ELF-1 (cell line): ENCODE measurements around the gene ARHGAP18.
A peak's percentile ranks its signal among the peaks of the same experiment; 100 is the strongest.

Experiments
- DNase-seq: peaks from one replicate; pipeline ENCODE4 v3.0.0-alpha.2; 2016; ENCODE audit warnings: low read depth, low spot score

The ARHGAP18 gene, protein sequence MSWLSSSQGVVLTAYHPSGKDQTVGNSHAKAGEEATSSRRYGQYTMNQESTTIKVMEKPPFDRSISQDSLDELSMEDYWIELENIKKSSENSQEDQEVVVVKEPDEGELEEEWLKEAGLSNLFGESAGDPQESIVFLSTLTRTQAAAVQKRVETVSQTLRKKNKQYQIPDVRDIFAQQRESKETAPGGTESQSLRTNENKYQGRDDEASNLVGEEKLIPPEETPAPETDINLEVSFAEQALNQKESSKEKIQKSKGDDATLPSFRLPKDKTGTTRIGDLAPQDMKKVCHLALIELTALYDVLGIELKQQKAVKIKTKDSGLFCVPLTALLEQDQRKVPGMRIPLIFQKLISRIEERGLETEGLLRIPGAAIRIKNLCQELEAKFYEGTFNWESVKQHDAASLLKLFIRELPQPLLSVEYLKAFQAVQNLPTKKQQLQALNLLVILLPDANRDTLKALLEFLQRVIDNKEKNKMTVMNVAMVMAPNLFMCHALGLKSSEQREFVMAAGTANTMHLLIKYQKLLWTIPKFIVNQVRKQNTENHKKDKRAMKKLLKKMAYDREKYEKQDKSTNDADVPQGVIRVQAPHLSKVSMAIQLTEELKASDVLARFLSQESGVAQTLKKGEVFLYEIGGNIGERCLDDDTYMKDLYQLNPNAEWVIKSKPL

DNA sequence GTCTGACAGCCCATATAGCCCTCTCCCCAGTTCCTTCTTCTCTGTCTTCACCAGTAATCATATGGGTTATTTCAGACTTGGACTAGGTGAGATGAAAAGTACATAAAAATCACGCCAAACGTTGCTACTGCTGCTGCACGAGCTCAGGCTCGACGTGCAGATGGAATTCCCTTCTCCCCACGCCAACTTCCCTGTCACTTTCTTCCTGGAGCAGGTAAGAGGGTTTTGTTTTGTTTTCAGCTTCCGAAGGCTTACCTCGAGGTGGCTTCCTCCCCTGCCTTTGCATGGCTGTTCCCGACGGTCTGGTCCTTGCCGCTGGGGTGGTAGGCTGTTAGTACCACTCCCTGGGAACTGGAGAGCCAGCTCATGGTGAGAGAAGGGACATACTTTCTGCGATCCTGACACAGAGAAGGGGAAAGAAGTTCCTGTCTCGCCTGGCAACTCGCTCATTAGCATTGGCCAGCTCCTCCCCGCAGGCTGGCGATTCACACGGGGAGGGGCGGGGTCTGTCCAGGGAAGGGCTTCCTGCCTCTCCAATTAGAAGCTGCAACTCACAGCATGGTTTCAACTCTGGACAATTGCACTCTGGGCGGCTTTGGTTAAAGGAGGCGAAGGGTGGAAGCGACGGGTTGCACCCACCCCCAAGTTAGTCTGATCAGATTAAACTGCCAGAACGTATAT, at the start of gene ARHGAP18:
Gene ARHGAP18, minus strand, starts transcription at position 409 of the 681 bp plus-strand sequence. Its CDS starts 41 bp downstream, at position 368.
- peak; percentile 94 for DNase-seq

DNA sequence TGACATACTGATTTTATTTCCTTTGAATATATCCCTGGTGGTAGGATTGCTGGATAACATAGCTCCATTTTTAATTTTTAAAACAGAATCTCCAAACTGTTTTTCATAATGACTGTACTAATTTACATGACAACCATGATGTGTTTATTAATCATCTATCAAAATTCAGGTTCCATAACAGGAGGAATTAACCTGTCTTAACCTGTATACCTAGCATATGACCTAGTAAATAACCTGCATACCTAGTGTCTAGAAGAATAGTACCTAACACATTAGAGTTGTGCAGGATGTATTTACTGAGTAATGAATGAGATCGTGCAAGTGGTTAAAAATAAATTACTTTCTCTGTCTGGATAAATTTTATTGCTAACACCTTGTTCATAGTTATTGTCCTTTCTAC, 45.8 kb upstream of the ARHGAP18 start:
- DNase-seq = no peak

DNA sequence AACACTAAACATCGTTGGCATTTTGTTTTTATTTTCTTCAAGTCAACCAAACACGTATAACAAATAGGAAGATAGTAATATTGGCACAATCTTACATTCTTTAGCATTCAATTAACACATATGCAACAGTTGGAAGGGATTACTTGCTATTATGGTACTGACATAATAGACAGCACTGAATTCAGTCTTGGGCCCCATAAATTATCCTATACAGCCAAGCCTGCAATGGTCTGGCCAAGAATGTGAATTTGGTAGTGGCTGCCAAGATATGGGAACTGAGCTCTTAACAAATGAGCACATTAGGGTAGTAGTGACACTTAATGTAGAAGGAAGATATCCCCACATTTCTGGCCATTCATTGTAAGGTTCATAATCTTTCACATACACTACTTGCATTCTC, 44.8 kb upstream of the ARHGAP18 start:
- no peak for DNase-seq

DNA sequence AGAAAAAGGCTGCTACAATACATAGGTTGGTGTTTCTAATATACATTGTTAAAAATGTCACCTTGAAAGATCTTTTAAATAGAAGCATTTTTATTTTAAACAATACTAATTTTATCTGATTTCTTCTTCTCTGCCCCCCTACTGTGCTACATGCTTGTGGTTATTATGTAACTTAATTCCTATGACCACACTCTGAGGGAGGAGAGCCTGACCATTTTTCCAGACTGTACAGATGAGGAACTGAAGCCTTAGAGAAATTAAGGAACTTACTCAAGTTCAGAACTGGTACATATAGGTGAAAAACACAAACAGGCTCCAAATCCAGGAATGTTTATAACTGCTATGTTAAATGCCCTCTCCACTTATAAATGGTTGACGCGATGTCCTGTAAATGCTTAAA, 43.4 kb upstream of the ARHGAP18 start:
- DNase-seq = no peak

DNA sequence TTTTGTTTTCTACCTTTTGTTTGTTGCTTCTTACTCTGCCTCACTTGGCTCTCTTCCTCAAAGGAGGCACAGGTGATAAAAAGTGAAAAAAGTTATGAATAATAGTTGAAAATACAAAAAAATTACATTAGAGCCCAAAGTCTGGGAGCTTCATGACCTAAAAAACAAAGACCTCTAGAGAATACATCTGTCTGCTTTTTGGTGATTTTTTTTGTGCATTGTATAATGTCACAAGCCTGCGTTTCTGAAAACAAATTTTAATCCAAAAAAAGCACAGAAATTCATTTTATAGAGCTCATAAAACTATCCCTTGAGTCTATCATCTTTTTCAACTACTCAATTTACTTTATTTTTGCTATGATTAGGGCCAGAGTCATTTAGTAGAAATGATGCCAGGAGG, 41.4 kb upstream of the ARHGAP18 start:
- no peak for DNase-seq

DNA sequence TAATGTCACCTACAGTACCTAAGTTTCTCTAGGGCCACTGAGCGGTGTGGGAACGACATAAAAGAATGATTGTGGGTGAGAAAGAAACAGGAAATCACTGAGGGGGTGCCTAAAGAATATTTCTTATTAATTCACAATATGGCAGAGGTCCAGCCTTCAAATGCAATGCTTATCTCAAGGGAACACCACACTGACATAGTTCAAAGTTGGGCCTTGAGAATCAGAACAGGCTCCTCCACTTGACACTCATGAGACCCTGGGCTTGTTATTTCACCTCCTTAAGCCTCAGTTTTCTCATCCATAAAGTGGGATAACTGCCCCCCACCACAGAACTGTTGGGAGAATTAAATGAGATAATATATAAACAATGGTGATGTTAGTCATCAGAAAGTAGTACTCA, 40.4 kb upstream of the ARHGAP18 start:
- DNase-seq = no peak

DNA sequence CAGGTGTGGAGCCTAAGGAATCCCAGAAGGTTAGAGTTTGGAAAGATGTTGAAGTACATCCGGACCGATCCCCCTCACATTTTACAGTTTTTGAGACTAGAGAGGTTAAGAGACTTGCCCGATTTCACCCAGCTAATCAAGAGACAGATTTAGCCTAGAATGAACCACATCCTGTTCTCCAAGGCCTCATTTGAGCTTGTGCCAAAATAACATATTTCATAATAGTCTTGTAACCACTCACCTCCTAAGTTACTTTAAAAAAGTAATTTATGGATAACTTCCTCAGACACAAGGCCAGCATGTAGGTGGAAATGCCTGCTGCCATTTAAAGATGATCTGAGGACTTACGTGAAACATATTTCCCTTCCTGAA, 39.8 kb upstream of the ARHGAP18 start:
- no peak for DNase-seq

DNA sequence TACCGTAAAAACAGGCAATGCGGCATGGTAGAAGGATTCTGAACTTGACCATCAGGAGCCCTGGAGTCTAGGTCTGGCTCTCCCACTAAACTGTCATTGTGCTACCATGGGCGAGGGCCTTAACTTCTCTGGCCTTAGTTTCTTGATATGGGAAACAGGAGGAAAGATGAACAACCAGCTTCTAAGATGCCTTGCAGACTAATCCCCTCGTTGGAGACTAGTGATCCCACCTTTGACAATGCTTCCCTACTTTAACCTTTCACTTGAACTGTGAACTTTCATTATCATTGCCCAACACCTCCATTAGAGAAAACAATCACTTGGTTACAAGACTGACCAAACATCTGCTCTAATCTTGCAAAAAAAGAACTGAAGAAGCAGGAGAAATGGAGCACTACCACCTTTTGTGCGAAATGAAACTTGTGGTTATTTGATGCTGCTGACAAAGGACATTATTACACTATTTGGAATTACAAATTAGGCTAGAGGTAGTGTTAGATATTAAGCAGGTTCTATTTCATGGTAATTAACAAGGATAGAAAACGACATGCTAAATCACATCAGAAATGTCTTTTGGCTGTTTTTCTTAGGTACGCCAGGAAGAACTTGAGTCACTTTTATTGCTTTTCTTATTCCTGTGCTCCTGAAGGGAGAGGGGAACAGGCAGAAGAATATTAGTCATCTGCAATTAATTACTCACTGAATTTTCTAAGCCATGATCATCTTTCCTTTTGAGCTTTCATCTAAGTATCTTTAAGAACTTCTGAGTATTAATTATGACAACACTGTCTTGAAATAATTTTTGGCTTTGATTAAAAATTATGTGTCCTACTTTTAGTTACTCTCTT, 39.1 kb upstream of the ARHGAP18 start:
- no peak for DNase-seq

DNA sequence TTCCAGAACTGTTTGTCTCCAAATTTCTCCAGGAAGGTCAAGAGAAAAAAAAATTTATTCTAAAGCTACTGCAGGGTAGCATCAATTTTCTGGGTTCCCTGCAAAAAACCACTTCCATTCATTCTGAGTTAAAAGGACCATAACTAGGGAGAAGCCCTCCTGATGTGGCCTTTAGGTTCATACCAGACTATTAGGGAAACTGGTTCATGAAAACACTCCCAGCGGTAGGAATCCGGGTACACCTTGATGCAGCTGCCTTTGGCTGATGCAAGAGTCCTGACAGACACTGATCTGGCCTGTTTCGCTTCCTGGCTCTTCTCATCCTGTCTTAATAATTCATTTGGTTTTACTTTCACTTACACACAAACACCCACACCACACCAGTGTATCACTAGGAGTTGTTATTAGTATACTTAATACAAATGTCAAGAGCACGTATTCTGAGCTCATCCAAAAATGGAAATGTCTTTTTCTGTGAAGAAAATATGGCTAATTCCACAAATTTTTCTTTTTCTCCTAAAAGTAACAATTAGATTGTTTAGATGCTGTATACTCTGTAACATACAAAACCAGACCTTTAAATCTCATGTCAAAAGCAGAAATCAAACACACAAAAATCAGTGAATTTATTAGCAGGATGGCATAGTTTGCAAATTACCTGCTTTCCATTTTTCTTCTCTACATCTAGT, 38.4 kb upstream of the ARHGAP18 start:
- DNase-seq = no peak

DNA sequence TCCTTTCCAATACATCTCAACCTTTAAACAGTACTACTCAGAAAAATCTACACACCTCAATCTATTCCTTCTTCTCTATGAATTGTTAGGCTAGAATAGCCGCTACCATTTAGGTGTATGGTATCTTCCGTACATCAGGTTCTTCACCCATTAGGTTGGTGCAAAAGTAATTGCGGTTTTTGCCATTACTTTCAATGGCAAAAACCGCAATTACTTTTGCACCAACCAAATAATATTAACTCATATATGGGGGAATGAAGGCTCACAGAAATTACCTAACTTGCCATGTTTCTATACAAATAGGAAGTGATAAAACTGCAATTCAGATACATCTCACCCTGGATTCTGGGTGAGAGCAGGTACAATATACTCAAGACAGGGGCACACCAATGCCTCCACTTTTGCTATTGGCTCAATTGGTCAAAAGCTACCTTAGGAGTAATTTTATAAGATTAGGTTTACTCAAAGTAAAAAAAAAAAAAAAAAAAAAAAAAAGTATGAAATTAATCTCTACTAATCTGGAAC, 37.7 kb upstream of the ARHGAP18 start:
- DNase-seq = no peak

DNA sequence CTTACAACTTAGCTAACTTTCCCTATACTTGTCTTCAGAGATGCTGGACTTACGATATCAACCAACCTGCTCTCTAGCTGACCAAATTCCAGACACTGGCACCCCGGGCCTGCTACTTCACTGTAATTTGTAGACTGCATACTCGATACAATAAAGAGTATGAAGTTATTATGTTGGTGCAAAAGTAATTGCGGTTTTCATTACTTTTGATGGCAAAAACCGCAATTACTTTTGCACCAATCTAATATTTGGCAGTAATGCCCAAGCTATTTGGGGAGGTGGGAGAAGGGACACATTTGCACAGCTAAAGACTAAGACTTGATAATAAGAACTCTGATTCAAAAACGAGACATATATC, 34.9 kb upstream of the ARHGAP18 start:
- DNase-seq = no peak

DNA sequence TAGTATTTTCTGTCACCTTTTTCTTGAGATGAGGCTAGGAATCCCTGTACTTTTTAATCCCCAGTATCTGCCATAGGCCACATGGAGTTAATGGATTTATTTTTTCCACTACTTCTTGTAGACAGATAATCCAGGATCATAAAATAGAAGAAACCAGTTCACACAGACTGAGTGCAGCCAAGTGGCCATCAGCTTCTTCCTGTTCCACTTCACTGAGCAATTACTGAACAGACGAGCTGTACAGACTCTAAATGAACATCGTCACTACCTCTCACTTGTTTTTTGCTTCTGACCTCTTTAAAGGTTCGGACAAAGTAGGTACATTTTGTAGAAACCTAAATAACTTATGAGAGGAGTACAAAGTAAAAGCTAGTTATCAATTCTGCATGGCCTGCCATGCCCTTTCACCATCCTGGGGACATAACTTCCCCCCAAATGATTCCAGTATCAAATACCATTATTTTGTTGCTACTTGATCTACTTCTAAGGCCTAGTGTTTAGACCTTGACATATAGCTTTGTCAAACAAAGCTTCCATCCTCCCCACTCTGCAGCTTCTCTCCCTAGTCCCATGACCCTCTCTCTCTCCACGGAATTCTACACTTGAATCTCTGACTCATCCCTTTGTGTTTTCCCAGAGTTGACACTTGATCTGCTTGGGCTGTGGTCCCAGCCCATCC, 34.4 kb upstream of the ARHGAP18 start:
- DNase-seq = no peak

DNA sequence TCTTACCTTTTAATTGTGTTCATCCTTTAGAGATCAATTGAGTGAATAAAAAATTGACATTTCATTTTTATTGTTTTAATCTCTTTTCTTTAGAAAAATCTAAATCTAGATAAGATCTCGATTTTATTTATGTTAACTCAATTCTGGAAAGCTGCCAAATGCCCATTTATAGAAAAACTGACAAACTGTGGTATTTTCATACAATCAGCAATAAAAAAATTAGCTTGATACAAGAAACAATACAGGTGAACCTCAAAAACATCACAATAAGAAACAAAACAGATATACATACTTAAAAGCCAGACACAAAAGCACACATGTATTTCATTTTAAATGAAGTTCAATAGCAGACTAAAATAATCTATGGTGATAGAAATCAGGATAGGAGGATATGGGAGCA, 30.0 kb upstream of the ARHGAP18 start:
- no peak for DNase-seq

DNA sequence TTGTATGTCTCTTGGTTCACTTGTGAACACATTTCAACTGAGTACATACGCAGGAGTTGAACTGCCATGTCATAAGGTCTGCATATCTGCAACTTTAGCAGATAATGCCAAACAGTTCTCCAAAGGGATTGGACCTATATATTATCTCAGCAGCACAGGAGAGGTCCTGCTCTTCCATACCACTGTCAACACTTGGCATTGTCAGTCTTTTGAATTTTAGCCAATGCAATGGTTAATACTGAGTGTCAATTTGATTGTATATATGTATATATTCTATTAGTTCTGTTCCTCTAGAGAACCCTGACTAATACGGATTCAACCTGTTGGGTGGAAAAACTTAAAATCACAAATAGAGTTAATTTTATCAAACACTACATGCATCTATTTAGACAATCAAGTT, 26.1 kb upstream of the ARHGAP18 start:
- no peak for DNase-seq

DNA sequence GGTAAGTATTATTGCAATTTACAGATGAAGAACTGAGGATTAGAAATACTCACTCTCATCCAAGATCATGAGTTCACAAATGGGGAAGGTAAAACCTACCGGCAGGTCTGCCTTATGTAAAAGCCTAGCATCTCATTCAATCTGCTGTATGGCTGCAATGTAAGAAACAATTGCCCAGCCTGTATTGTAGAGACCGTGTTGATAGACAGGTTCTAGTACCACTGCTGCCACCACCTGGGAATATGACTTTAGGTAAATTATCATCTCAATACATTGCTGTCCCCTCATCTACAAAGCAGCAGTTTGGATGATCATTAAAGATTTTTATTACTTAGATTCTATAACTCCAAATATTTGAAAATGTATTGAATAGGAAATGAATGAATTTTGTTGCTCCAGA, 23.3 kb upstream of the ARHGAP18 start:
- DNase-seq = no peak

DNA sequence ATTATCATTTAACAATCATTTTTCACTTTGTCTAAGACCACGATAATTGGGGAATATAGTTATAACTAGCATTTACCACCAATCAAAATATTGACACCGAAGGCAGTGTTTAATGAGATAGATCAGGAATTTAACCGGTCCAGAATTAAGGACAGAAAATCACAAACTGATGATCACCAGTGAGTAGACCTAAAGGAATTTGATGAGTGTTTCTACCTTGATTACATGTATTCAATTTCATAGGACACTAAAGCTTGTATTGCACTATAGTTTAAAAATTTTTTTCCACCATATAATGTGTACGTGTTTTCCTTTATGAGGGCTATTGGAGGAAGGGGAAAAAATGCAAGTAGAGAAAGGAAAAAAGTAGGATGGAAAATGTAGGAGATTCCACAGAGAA, 22.6 kb upstream of the ARHGAP18 start:
- no peak for DNase-seq

DNA sequence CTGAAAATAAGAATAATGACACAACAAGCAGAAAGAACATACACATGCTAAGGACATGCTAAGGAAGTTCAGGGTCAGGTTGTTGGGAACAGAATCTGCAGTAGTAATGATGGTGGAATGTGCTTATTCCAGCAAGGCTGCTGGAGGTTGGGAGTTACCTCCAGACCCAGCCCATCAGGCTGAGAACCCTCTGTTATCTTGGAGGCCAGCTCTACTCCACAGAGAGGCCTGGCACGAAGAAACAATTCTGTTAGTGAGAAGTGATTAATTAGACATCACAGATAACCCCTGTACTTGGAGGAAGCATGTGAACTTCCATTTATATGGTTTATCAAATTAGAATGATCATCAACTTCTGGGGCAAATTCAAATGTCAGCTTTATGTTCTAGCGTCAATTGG, 22.1 kb upstream of the ARHGAP18 start:
- DNase-seq = no peak

DNA sequence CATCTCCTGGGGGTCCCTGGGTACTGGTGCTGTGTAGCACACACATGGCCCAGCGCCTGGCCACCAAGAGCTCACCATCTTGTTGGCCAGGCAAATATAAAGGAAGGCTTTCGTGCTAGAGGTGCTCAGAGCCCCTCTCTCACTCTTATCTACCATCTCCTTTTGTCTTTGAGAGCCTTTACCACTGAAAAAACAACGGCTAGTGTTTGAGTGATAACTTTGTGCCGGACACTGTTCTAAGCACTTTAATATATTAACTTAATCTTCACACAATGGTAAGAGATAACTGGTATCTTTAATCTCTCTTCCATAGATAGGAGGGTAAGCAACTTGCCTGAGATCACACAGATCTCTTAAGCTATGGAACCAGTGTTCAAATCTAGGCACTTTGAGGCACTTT, 21.5 kb upstream of the ARHGAP18 start:
- DNase-seq = no peak

DNA sequence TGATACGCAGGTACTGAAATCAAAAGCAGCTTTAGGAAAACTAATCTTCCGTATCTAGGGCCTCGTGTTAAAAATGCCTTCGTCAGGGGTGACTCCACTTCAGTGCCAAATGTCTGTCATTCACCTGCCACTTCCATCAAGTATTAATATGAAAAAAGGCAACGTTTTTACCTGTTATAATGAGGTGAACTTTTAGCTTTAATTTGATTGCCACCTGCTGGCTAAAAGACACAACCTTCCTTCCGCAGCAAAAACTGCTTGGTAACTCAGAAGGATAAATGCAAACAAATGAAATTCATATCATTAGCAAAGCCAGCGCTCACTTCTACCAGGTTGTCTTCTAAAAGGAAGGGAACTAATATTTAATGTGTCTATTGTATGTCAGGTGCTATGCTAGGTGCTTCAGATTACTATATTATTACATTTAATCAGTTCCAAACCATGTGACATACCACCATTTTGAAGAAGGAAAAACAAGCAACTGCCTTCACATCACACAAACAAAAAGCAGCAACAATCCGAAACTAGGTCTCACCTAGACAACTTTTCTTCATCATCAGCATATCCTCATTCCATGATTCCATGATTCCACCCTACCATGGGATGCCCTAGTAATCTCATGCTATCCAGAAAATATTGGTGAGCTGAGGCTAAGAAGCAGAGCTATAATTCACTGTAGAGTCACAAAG, 20.6 kb upstream of the ARHGAP18 start:
- DNase-seq = no peak

DNA sequence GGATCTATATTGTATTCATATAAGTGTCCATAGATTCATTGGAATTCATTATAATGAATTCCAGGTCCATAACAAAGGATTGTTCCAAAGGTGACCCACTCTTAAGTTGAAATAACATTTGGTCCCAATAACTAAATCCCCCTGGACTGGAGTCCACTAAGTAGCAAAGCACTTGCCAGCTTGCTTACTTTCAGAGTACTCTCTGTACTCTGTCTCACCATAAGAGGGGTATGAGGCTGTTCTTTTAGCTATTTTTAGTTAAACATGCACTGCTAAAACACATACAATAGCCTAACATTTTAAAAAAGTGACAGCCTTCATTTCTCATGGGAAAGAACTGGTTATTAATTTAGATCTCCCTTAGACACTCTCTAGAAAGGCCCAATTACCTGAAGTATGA, 16.7 kb upstream of the ARHGAP18 start:
- no peak for DNase-seq
